ENCODE results near the gene EXOC6B. TPM values are rescaled to one million over a fixed set of nuclear protein-coding genes. Genes with fewer than 3 reads are reported as not detected.
"Not testable (repeated sequence)": the region's sequence is repeated elsewhere in the genome, so short reads cannot be mapped to it uniquely, and the experiment has no call there.

EXOC6B gene
- total RNA-seq, 1 experiment from 2014 or later: 18.5 TPM

DNA sequence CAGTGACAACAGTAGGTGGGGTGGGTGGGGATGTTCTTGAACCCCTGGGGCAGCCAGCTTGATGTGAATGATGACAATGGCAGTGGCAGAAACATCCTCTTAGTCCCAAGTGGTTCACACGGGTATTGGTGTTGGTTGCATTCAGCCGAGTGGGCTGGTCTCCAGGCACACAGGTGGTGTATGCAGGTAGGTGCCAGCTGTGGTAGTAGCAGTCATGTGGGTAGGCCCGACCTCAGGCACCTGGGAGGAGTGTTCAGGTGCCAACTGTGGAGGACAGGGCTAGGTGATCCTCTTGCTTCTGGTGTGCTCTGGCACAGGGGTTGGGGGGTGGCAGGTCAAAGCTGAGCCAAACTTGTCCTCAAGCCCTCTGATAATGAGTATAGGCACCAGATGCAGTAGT is 350.6 kb downstream of the EXOC6B start:
- DNase-seq (ENCODE audit: low read depth): no peak
- in situ Hi-C loops (cut with HindIII; ENCODE audit: low pct_unique_long_range_greater_than_20kb, low sequenced_read_pairs): no loop called here

DNA sequence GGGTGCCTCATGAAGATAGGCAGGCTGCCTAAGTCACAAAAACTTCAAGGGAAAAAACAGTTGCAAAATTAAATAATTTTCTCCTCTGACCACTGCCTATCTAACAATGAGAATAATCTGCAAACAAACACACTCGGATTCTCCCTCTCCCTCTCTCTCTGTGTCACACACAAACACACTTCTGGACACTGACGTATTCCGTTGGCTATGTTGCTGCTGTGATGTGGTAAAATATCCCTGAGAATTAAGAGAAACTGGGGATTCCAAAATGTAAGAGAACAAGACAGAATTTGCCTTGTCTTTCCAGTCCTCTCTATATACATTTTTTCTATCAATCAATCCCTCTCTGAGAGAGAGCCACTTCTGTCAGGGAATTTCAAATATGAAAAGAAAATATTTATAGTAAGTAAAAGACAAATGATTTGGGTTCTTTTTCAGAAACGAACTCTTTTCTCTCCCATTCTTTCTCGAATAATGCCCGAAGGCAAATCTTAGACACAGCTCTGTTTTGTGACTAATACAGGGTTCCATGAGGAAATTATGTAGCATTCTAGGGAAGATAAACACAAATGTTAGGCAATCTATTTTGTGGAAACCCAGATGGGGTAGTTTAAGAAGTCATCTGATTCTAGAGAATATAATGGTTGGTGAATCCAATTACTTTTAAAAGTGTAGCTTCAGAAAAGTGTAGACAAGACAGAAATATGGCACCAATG is 367.9 kb downstream of the EXOC6B start:
- no peak for DNase-seq (ENCODE audit: low read depth)

DNA sequence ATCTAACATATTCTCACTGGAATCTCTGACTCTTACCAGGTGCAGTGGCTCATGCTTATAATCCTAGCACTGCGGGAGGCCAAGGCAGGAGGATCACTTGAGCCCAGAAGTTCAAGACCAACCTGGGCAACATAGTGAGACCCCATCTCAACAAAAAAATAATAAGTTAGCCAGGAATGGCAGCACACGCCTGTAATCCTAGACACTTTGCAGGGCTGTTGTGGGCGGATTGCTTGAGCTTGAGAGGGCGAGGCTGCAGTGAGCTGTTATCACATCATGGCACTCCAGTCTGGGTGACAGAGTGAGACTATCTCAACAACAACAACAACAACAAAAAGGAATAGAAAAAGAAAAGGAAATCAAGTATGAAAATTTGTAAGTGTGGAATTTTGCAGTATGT is 371.6 kb downstream of the EXOC6B start:
- in situ Hi-C loops (cut with HindIII; ENCODE audit: low pct_unique_long_range_greater_than_20kb, low sequenced_read_pairs): no loop called here
- DNase-seq (ENCODE audit: low read depth): no peak

More for the DNA sequence above, 367.9 kb downstream of the EXOC6B start:
- in situ Hi-C loops (cut with HindIII; ENCODE audit: low pct_unique_long_range_greater_than_20kb, low sequenced_read_pairs): no loop called here

DNA sequence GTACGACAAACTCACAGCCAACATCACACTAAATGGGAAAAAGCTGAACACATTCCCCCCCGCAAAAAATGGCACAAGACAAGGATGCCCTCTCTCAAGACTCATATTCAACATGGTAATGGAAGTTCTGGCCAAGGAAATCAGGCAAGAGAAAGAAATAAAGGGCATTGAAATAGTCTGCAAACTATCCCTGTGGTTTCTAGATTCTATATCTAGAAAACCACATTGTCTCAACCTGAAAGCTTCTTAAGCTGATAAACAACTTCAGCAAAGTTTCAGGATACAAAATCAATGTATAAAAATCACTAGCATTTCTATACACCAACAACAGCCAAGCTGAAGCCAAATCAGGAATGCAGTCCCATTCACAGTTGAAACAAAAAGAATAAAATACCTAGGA is 383.6 kb downstream of the EXOC6B start:
- no peak for DNase-seq (ENCODE audit: low read depth)
- in situ Hi-C loops (cut with HindIII; ENCODE audit: low pct_unique_long_range_greater_than_20kb, low sequenced_read_pairs): no loop called here

DNA sequence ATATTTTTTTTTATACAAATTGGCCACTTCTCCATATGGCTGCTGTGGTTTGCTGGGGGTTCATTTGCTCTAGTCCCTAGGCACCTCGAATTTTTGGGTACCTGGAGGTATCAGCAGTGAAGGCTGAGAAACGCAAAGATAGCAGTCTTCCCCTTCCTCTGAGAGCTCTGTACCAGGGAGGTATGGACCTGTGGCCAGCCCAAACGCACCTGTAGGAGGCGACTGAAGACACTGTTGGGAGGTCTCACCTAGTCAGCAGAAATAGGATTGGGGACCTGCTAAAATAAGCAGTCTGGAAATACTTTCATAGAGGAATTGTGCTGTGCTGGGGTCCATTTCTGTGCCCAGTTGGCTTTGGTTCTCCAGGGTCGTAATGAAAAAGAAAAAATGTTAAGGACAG is 385.9 kb downstream of the EXOC6B start:
- in situ Hi-C loops (cut with HindIII; ENCODE audit: low pct_unique_long_range_greater_than_20kb, low sequenced_read_pairs): no loop called here
- DNase-seq (ENCODE audit: low read depth): no peak

DNA sequence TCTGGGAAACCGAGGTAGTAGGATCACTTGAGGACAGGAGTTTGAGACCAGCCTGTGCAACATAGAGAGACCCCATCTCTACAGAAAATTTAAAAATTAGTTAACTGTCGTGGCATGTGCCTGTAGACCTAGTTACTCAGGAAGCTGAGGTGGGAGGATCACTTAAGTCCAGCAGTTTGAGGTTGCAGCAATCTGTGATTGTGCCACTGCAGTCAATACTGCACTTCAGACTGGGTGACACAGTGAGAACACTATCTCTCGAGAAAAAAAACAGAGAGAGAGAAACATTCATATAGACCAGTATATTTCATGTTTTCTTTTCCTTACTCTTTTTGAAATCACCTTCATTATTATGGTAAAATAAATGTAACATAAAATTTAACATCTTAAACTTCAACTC is 387.5 kb downstream of the EXOC6B start:
- in situ Hi-C loops (cut with HindIII; ENCODE audit: low pct_unique_long_range_greater_than_20kb, low sequenced_read_pairs): no loop called here
- DNase-seq (ENCODE audit: low read depth): no peak

DNA sequence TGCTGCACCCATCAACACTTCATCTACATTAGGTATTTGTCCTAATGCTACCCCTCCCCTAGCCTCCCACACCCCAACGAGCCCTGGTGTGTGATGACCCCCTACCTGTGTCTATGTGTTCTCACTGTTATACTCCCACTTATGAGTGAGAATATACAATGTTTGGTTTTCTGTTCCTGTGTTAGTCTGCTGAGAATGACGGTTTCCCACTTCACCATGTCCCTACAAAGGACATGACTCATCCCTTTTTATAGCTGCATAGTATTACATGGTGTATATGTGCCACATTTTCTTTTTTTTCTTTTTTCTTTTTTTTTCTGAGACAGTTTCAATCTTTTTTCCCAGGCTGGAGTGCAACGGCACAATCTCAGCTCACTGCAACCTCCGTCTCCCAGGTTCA is 394.1 kb downstream of the EXOC6B start:
- in situ Hi-C loops (cut with HindIII; ENCODE audit: low pct_unique_long_range_greater_than_20kb, low sequenced_read_pairs): no loop called here
- DNase-seq (ENCODE audit: low read depth): no peak

DNA sequence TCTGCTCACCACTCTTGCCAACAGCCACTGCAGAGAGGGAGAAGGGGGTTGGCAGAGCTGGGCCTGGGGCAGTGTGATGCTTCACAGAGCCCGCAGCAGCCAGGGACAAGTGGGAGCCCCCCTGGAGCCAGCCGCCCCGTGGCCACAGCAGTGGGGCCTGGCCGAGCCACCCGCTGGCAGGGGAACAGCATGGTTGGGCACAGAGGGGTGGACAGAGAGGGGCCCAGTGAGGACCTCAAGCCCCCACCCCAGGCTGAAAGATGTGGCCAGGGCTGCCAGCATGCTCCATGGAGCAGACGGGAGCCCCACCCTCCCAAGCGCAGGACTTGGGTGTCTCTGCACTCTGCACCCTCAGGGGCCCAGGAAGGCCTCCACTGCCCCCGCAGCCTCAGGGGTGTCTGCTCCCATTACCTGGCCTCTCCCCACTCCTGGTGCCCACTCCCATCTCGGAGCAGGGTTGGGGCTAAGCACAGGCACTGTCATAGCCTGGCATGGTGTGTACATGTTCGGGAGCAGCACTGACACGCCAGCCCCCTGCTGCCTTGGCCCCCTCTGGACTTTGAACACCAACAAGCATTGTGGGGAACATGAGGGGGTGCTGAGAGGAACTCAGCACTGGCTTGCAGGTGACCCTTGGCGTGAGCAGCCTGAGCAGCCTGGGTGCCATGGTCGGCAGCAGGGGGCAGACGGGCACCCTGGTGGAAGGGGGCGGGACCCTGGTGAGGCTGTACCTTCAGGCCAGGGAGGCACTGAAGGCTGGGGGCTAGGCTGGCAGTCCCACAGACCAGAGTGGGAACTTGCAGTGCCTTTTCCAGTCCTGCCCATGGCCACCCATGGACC is 398.6 kb downstream of the EXOC6B start:
- DNase-seq (ENCODE audit: low read depth): no peak
- in situ Hi-C loops (cut with HindIII; ENCODE audit: low pct_unique_long_range_greater_than_20kb, low sequenced_read_pairs): no loop called here

DNA sequence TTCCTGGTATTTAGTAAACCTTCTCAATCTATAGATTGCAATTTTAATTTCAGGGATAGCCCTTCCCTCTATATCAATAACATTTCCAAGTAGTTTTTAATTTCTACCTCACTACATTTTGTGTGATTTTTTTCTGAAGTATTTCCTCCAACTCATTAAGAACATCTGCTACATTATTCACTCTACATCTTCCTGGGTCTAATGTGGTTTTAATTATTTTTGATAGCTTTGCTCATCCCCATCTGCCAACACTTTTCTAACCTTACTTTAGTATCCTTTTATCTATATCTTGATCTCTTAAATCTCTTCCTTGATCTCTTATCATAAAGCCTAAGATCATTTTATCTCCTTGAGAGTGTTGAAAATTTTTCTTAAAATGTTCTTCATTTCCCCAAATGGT is 399.8 kb downstream of the EXOC6B start:
- in situ Hi-C loops (cut with HindIII; ENCODE audit: low pct_unique_long_range_greater_than_20kb, low sequenced_read_pairs): no loop called here
- DNase-seq (ENCODE audit: low read depth): no peak

DNA sequence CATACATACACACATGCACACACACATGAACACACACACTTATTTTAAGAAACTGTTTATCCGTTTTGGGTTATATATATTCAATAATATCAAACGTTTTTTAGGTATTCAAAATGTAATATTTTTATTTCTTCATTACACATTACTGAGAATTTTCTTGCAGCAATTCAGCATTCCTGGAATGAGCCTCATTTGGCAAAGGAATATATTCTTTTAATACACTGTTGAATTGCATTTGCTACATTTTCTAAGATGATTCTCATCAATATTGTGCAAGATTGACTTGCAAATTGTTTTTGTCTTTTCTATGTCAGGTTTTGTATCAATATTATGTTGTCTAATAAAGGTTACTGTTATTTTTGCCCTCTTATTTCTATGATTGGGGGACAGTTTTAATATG is 402.1 kb downstream of the EXOC6B start:
- in situ Hi-C loops (cut with HindIII; ENCODE audit: low pct_unique_long_range_greater_than_20kb, low sequenced_read_pairs): no loop called here

DNA sequence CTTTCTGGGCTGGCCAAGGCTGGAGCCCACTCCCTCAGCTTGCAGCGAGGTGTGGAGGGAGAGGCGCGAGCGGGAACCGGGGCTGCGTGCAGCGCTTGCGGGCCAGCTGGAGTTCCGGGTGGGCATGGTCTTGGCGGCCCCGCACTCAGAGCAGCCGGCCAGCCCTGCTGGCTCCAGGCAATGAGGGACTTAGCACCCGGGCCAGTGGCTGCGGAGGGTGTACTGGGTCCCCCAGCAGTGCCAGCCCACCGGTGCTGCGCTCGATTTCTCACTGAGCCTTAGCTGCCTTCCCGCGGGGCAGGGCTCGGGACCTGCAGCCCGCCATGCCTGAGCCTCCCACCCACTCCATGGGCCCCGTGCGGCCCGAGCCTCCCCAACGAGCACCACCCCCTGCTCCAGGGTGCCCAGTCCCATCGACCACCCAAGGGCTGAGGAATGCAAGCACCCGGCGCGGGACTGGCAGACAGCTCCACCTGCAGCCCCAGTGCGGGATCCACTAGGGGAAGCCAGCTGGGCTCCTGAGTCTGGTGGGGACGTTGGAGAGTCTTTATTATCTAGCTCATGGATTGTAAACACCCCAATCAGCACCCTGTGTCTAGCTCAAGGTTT is 404.0 kb downstream of the EXOC6B start:
- in situ Hi-C loops (cut with HindIII; ENCODE audit: low pct_unique_long_range_greater_than_20kb, low sequenced_read_pairs); DNase-seq (ENCODE audit: low read depth): not testable (repeated sequence)

More for the DNA sequence above, 402.1 kb downstream of the EXOC6B start:
- no peak for DNase-seq (ENCODE audit: low read depth)

DNA sequence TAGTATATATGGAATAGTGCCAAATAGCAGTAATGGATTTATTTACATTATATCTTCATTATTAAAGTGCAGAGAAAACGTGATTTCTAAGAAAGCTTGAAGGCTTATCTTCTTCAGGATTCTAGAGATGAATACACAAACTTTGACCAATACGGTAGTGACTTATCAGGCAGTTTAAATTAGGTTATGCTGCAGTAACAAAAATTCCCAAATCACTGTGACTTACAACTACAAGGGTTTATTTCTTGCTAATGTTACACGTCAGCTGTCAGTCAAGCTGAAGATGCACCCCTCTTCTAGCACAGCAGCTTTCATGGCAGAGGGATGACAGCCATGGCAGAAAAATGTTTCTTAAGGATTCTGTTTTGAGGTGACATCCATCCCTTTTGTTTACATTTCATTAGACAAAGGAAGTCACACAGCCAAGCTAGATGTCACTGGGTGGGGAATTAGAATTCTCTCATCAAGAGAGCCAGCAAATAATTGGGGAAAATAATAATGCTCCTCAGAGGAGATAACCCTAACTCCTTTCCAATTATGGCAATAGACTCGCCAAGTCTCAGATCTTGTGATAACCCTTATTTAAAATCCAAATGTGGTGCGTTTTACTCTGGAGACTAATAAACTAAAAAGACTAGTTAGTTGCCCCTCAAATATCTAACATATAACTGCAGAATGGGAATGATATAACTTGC is 409.9 kb downstream of the EXOC6B start:
- no peak for DNase-seq (ENCODE audit: low read depth)
- in situ Hi-C loops (cut with HindIII; ENCODE audit: low pct_unique_long_range_greater_than_20kb, low sequenced_read_pairs): no loop called here

DNA sequence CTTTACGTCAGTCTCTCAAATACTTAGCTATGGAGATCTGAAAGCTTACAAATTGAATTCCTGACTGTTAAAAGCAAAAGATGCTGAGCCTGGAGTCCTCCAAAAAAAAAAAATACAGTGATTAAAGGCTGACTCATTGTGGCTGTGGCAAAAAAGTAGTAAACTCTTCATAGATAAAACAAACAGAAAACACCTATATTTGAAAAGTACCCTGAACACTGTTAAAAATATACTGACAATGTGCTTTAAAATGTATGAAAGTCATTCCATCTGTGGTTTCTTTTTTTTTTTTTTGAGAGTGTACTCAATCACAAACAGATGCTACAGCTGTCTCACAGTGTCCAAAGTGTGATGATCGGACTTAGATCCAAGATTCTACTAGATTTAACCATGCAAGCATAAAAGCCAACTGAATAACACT is 410.6 kb downstream of the EXOC6B start:
- DNase-seq (ENCODE audit: low read depth): peak; percentile 9
- in situ Hi-C loops (cut with HindIII; ENCODE audit: low pct_unique_long_range_greater_than_20kb, low sequenced_read_pairs): no loop called here

DNA sequence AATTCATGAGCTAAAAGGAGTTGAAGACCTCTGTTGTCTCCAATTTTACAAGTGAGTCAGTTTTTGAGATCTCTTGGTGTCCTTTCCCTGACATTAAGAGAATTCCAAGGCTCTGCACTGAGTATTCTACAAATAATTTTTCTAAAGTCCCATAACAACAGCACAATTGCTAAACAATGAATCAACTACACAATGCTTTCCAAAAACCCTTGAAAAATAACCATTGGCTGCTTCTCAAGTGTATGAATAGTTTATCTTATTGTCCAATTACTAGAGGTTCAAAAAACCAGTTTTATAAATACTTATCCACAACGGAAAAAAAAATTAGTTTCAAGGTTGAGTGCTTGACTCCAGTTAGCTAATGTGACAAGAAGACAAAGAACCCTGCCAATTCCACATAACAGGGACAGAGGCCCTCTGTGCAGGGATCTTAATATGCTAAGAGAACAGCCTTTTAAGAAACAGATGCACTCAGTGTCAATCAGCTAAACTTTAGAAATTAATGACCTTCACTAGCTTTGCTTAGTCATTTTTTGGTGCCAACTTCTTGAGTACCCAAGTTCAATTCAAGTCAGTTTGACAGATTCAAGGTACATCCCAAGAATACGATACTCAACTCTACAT is 411.6 kb downstream of the EXOC6B start:
- no peak for DNase-seq (ENCODE audit: low read depth)
- in situ Hi-C loops (cut with HindIII; ENCODE audit: low pct_unique_long_range_greater_than_20kb, low sequenced_read_pairs): no loop called here

DNA sequence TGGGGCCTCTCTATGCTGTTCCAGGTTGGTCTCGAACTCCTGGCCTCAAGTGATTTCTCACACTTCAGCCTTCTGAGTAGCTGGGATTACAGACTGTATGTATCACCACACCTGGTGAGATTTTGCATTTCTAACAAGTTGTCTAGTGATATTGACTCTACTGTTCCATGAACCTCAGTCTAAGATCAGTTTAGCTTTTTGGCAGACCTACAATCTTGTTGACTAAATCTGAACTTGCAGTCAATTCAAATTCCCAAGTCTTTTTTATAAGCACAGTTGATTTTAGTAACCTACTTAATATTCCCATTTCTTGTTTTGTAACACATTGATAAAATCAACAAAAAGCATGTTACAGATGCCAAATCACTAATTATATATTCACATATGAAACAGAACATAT is 412.1 kb downstream of the EXOC6B start:
- in situ Hi-C loops (cut with HindIII; ENCODE audit: low pct_unique_long_range_greater_than_20kb, low sequenced_read_pairs): no loop called here
- no peak for DNase-seq (ENCODE audit: low read depth)

DNA sequence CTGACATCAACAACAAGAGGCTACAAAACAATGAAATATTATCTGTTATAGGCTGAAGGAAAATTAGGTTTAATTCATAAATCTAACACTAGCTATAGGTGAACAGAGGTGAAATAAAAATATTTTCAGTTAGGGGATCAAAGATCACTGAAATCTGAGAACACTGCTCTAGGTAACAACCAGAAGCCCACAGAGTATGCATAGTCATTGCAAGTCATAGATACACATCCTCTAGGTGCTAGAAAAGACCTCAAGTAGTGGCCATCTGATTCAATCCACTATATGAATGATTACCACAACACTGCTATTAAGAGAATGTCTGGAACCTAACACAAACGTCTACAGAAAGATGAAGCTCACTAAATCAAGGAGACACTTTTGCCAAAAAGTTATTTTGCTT is 413.6 kb downstream of the EXOC6B start:
- no peak for DNase-seq (ENCODE audit: low read depth)
- in situ Hi-C loops (cut with HindIII; ENCODE audit: low pct_unique_long_range_greater_than_20kb, low sequenced_read_pairs): no loop called here

DNA sequence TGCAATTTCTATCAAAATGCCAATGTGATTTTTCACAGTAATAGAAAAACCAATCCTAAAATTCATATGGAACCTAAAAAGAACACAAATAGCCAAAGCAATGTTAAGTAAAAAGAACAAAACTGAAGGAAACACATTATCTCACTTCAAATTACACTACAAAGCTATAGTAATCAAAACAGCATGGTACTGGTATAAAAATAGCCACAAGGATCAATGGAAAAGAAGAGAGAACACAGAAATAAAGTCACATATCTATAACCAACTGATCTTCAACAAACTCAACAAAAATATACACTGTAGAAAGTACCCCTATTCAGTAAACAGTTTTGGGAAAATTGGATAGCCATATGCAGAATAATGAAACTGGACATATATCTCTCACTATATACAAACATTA is 426.0 kb downstream of the EXOC6B start:
- no peak for DNase-seq (ENCODE audit: low read depth)
- in situ Hi-C loops (cut with HindIII; ENCODE audit: low pct_unique_long_range_greater_than_20kb, low sequenced_read_pairs): no loop called here

DNA sequence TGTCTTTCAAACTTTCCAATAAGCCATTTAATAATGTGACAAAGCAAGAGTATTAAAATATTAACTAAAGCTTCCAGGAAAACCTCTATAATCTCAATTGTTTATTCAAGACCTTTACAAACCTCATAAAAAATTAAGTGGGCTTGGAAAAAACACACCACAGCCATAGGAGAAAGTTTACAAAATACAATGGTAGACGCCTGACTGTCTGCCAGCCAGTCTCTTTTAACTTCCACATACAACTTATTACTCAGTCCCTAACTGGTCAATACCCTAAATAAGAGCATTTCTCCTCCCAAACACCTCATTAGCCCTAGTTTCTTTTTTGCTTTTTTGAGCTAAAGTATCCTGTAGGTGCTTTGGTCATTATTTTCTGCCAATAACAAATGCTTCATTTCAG is 430.7 kb downstream of the EXOC6B start:
- no peak for DNase-seq (ENCODE audit: low read depth)
- in situ Hi-C loops (cut with HindIII; ENCODE audit: low pct_unique_long_range_greater_than_20kb, low sequenced_read_pairs): no loop called here

All from Caki2 (cell line).